ENCODE results near the gene UBAC2. TPM values are rescaled to one million over a fixed set of nuclear protein-coding genes. Genes with fewer than 3 reads are reported as not detected.

The UBAC2 gene
- total RNA-seq, 1 experiment from 2014 or later = 41.0 TPM

DNA sequence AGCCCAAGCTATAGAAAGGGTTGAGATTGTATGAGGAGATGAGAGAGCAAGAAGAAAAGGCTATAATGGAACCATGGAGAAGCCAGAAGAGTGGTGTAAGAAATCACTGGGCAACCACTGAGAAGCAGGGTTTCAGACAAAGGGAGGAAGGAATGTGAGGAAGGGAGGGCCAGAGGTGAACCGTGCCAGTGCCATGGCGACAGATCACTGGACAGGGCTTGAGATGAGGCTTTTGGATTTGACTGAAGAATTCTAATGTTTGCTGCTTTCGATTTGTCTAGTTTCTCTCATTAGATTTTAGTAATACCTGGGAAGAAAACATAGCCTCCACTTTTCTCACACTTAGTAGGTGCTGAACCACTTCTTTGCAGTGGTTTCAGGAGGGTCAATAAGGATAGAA lies 112.8 kb downstream of the UBAC2 start:
- intact Hi-C loops (cut with micrococcal nuclease; ENCODE audit: unreplicated experiment) = no loop called here
- H3K27ac Mint-ChIP-seq (ENCODE audit: unreplicated experiment) = no peak overlapping the region
- DNase-seq = no peak
- H3K36me3 Mint-ChIP-seq (ENCODE audit: insufficient read depth, unreplicated experiment) = peaks cover 6% of the 10 kb centered on the region
- TF ChIP-seq, protein P1, sequence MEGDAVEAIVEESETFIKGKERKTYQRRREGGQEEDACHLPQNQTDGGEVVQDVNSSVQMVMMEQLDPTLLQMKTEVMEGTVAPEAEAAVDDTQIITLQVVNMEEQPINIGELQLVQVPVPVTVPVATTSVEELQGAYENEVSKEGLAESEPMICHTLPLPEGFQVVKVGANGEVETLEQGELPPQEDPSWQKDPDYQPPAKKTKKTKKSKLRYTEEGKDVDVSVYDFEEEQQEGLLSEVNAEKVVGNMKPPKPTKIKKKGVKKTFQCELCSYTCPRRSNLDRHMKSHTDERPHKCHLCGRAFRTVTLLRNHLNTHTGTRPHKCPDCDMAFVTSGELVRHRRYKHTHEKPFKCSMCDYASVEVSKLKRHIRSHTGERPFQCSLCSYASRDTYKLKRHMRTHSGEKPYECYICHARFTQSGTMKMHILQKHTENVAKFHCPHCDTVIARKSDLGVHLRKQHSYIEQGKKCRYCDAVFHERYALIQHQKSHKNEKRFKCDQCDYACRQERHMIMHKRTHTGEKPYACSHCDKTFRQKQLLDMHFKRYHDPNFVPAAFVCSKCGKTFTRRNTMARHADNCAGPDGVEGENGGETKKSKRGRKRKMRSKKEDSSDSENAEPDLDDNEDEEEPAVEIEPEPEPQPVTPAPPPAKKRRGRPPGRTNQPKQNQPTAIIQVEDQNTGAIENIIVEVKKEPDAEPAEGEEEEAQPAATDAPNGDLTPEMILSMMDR (IDR thresholded peaks at IDR 0.05; ENCODE audit: unreplicated experiment) = no peak
- H3K27me3 Mint-ChIP-seq (ENCODE audit: unreplicated experiment) = no peaks in the 10 kb centered on the region
- no peak overlapping the region for H3K4me3 Mint-ChIP-seq (ENCODE audit: low read depth, unreplicated experiment)
- H3K9me3 Mint-ChIP-seq (ENCODE audit: low read depth, unreplicated experiment) = no peaks in the 10 kb centered on the region
- H3K4me1 Mint-ChIP-seq (ENCODE audit: low read depth, unreplicated experiment) = no peaks in the 10 kb centered on the region
- no TSS peak for BruUV-seq (replicated peaks)
- CTCF ChIA-PET = no interaction called here

DNA sequence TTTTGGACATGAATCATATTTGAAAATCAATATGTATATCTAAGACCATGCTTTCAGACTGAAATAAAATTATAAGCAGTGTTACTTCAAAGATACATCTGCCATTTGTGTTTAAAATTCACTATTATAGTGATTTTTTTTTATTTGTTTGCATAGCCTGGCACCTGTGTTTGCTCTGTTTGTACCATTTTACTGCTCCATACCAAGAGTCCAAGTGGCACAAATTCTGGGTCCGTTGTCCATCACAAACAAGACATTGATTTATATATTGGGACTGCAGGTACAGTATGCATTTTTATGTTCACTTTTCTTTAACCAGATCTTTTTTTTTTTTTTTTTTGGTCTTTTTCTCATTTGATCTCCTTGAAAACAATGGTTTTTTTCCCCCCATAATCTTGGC lies 113.3 kb downstream of the UBAC2 start:
- Mint-ChIP-seq H3K27ac (ENCODE audit: unreplicated experiment) (no peak overlapping the region), H3K27me3 (ENCODE audit: unreplicated experiment) (no peaks in the 10 kb centered on the region), H3K4me3 (ENCODE audit: low read depth, unreplicated experiment) (no peak overlapping the region), H3K4me1 (ENCODE audit: low read depth, unreplicated experiment) (no peaks in the 10 kb centered on the region), H3K9me3 (ENCODE audit: low read depth, unreplicated experiment) (no peaks in the 10 kb centered on the region), H3K36me3 (ENCODE audit: insufficient read depth, unreplicated experiment) (peaks cover 6% of the 10 kb centered on the region)
- DNase-seq = no peak
- no TSS peak for BruUV-seq (replicated peaks)
- intact Hi-C loops (cut with micrococcal nuclease; ENCODE audit: unreplicated experiment) = no loop called here
- TF ChIP-seq, protein P1 (IDR thresholded peaks at IDR 0.05; ENCODE audit: unreplicated experiment) = no peak
- CTCF ChIA-PET = no interaction called here

DNA sequence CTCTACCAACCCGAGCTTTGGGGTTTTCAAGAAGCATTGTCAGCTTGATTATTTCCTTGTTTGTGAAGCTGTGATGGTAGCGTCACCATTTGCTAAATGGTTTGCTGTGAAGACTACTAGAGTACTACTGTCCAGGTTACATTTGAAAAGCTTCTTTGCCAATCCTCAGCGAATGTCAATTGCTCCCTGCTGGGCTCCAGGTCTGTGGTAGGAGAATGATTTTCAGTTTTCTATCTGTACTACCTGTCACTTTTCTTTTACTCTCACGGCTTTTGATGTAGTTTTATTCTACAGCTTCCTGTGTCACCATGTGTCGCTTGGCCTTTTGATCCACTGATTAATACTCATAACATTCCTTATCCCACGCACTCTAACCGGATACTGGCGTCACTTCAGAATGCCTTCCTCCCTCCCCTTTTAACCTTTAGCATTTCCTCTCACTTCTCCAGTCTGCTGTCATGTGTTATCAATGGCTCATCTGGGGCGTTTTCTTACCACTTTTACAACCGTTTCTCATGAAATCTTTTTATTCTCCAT lies 114.1 kb downstream of the UBAC2 start:
- H3K36me3 Mint-ChIP-seq (ENCODE audit: insufficient read depth, unreplicated experiment) = peaks cover 6% of the 10 kb centered on the region
- H3K27ac Mint-ChIP-seq (ENCODE audit: unreplicated experiment) = no peak overlapping the region
- TF ChIP-seq, protein P1 (IDR thresholded peaks at IDR 0.05; ENCODE audit: unreplicated experiment) = no peak
- no peaks in the 10 kb centered on the region for H3K27me3 Mint-ChIP-seq (ENCODE audit: unreplicated experiment)
- CTCF ChIA-PET = no interaction called here
- H3K4me3 Mint-ChIP-seq (ENCODE audit: low read depth, unreplicated experiment) = no peak overlapping the region
- H3K4me1 Mint-ChIP-seq (ENCODE audit: low read depth, unreplicated experiment) = no peaks in the 10 kb centered on the region
- BruUV-seq (replicated peaks) = no TSS peak
- no peaks in the 10 kb centered on the region for H3K9me3 Mint-ChIP-seq (ENCODE audit: low read depth, unreplicated experiment)
- no peak for DNase-seq
- intact Hi-C loops (cut with micrococcal nuclease; ENCODE audit: unreplicated experiment) = no loop called here

DNA sequence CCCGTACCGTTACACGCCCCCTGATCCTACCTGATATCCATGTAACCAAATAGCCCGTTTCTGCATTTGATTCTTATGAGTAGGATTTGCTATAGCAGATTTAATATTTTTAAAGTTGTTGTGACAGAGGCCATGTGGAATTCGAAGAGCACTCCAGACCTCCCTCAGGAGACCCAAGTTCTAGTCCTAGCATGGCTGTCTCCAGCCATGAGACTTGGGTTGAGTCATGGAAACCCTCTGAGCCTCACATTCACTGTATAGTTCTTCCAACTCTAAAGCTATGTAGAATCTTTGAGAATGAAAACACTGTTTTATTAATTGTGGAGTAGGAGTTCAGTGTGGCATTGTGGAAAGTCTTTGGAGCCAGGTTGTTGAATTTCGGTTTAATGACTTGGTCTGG lies 114.5 kb downstream of the UBAC2 start:
- no peak overlapping the region for H3K27ac Mint-ChIP-seq (ENCODE audit: unreplicated experiment)
- no peak overlapping the region for H3K4me3 Mint-ChIP-seq (ENCODE audit: low read depth, unreplicated experiment)

More for the DNA sequence above, 114.5 kb downstream of the UBAC2 start:
- CTCF ChIA-PET = no interaction called here
- BruUV-seq (replicated peaks) = no TSS peak
- H3K9me3 Mint-ChIP-seq (ENCODE audit: low read depth, unreplicated experiment) = no peaks in the 10 kb centered on the region
- no peaks in the 10 kb centered on the region for H3K4me1 Mint-ChIP-seq (ENCODE audit: low read depth, unreplicated experiment)
- no peak for DNase-seq
- TF ChIP-seq, protein P1 (IDR thresholded peaks at IDR 0.05; ENCODE audit: unreplicated experiment) = no peak
- no peaks in the 10 kb centered on the region for H3K27me3 Mint-ChIP-seq (ENCODE audit: unreplicated experiment)
- peaks cover 6% of the 10 kb centered on the region for H3K36me3 Mint-ChIP-seq (ENCODE audit: insufficient read depth, unreplicated experiment)
- intact Hi-C loops (cut with micrococcal nuclease; ENCODE audit: unreplicated experiment) = no loop called here
